Suprapubic skin (tissue), 4 donors: Measurements from ENCODE around the gene CCL22. TPM values are rescaled to one million over a fixed set of nuclear protein-coding genes. Genes with fewer than 3 reads are reported as not detected.

Source experiments
- DNase-seq, 2 donors: peaks; one replicate each; pipeline ENCODE4 v3.0.0-alpha.2; 2019; ENCODE audit warnings: low spot score in 2 of 2
- H3K27ac ChIP-seq: fragments of 200-600 bp; sonication (generic); one replicate; pipeline ENCODE4 v1.5.1; 2019
- H3K27me3 ChIP-seq: fragments of 200-600 bp; sonication (generic); one replicate; pipeline ENCODE4 v1.5.1; 2019
- H3K36me3 ChIP-seq: fragments of 200-600 bp; sonication (generic); one replicate; pipeline ENCODE4 v1.5.1; 2019
- H3K4me1 ChIP-seq: fragments of 200-600 bp; sonication (generic); one replicate; pipeline ENCODE4 v1.5.1; 2019
- H3K4me3 ChIP-seq: fragments of 200-600 bp; sonication (generic); one replicate; pipeline ENCODE4 v1.5.1; 2019; ENCODE audit warnings: mild to moderate bottlenecking
- H3K9me3 ChIP-seq: fragments of 200-600 bp; sonication (generic); one replicate; pipeline ENCODE4 v1.5.1; 2019
- EP300 ChIP-seq: sonication (generic); formaldehyde crosslinking; IDR thresholded peaks from one replicate; pipeline ENCODE4 v1.6.1; 2017; ENCODE audit warnings: antibody characterized with exemption
- POLR2A ChIP-seq, 2 donors: fragments of 450-650 bp; IDR thresholded peaks; one replicate each; pipeline ENCODE4 v1.6.1; 2017; ENCODE audit warnings: antibody characterized with exemption in 2 of 2, mild to moderate bottlenecking in 2 of 2, moderate library complexity in 2 of 2
- POLR2AphosphoS5 ChIP-seq, 3 donors: sonication (generic); formaldehyde crosslinking; IDR thresholded peaks; one replicate each; pipeline ENCODE4 v1.6.1; 2017; ENCODE audit warnings: antibody characterized with exemption in 3 of 3
- WGBS: methylation state at CpG from one replicate; pipeline ENCODE4 v1.1.5; 2018; 5-methylcytosine and 5-hydroxymethylcytosine counted together
- total RNA-seq, 4 donors: library from RNA; depleted of rRNA; stranded (reverse); fragments of >200 nt; gene quantifications; one replicate each; pipeline ENCODE4 v1.1.0, GENCODE V29; 2016
- TF ChIP-seq, protein P1 (sequence below), 2 donors: fragments of 200-600 bp in 1 of 2; fragments of 450-650 bp in 1 of 2; sonication (generic) in 1 of 2; IDR thresholded peaks; one replicate each; pipeline ENCODE4 v1.5.1; 2016 to 2019; ENCODE audit warnings: antibody characterized with exemption in 2 of 2, mild to moderate bottlenecking in 1 of 2, moderate library complexity in 1 of 2

CCL22 gene
- total RNA-seq, 4 donors from 2014 or later, result 1.5 to 11.7 (median 3.3) TPM

DNA sequence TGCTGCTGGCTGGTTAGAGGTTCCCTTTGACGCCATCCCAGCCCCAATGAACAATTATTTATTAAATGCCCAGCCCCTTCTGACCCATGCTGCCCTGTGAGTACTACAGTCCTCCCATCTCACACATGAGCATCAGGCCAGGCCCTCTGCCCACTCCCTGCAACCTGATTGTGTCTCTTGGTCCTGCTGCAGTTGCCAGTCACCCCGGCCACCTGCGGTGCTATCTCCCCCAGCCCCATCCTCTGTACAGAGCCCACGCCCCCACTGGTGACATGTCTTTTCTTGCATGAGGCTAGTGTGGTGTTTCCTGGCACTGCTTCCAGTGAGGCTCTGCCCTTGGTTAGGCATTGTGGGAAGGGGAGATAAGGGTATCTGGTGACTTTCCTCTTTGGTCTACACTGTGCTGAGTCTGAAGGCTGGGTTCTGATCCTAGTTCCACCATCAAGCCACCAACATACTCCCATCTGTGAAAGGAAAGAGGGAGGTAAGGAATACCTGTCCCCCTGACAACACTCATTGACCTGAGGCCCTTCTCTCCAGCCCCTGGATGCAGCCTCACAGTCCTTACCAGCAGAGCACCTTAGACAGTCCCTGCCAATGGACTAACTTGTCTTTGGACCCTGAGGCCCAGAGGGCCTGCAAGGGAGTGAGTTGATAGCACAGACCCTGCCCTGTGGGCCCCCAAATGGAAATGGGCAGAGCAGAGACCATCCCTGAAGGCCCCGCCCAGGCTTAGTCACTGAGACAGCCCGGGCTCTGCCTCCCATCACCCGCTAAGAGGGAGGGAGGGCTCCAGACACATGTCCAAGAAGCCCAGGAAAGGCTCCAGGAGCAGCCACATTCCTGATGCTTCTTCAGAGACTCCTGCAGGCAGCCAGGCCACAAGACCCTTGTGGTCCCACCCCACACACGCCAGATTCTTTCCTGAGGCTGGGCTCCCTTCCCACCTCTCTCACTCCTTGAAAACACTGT is 25.0 kb downstream of the CCL22 start:
- H3K4me1 ChIP-seq, result peaks cover 37% of the 10 kb centered on the region
- H3K9me3 ChIP-seq, result no peaks in the 10 kb centered on the region
- no peak for DNase-seq
- 44% methylated on average over 7 of the region's 8 CpGs for WGBS
- no peak for TF ChIP-seq POLR2A (IDR thresholded peaks at IDR 0.05)
- TF ChIP-seq POLR2AphosphoS5 (IDR thresholded peaks at IDR 0.05), result no peak
- TF ChIP-seq EP300, result no peak
- TF ChIP-seq, protein P1, sequence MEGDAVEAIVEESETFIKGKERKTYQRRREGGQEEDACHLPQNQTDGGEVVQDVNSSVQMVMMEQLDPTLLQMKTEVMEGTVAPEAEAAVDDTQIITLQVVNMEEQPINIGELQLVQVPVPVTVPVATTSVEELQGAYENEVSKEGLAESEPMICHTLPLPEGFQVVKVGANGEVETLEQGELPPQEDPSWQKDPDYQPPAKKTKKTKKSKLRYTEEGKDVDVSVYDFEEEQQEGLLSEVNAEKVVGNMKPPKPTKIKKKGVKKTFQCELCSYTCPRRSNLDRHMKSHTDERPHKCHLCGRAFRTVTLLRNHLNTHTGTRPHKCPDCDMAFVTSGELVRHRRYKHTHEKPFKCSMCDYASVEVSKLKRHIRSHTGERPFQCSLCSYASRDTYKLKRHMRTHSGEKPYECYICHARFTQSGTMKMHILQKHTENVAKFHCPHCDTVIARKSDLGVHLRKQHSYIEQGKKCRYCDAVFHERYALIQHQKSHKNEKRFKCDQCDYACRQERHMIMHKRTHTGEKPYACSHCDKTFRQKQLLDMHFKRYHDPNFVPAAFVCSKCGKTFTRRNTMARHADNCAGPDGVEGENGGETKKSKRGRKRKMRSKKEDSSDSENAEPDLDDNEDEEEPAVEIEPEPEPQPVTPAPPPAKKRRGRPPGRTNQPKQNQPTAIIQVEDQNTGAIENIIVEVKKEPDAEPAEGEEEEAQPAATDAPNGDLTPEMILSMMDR (IDR thresholded peaks at IDR 0.05), result no peak
- no peak overlapping the region for H3K4me3 ChIP-seq
- no peaks in the 10 kb centered on the region for H3K27me3 ChIP-seq
- no peak overlapping the region for H3K27ac ChIP-seq
- peaks cover 8% of the 10 kb centered on the region for H3K36me3 ChIP-seq

DNA sequence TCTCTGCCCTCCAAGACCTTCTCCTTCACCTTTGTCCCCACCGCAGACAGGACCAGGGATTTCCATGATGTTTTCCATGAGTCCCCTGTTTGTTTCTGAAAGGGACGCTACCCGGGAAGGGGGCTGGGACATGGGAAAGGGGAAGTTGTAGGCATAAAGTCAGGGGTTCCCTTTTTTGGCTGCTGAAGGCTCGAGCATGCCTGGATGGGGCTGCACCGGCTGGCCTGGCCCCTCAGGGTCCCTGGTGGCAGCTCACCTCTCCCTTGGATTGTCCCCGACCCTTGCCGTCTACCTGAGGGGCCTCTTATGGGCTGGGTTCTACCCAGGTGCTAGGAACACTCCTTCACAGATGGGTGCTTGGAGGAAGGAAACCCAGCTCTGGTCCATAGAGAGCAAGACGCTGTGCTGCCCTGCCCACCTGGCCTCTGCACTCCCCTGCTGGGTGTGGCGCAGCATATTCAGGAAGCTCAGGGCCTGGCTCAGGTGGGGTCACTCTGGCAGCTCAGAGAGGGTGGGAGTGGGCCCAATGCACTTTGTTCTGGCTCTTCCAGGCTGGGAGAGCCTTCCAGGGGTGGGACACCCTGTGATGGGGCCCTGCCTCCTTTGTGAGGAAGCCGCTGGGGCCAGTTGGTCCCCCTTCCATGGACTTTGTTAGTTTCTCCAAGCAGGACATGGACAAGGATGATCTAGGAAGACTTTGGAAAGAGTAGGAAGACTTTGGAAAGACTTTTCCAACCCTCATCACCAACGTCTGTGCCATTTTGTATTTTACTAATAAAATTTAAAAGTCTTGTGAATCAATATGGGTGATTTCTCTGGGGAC is 25.9 kb downstream of the CCL22 start:
- Histone ChIP-seq H3K9me3 (no peaks in the 10 kb centered on the region), H3K27me3 (no peaks in the 10 kb centered on the region), H3K36me3 (peaks cover 8% of the 10 kb centered on the region), H3K27ac (no peak overlapping the region), H3K4me3 (no peak overlapping the region), H3K4me1 (peaks cover 38% of the 10 kb centered on the region)
- WGBS, result 52% methylated on average over 8 of the region's 11 CpGs
- no peak for DNase-seq
- TF ChIP-seq POLR2AphosphoS5 (IDR thresholded peaks at IDR 0.05) (no peak), EP300 (no peak), POLR2A (IDR thresholded peaks at IDR 0.05) (no peak)
- TF ChIP-seq, protein P1 (IDR thresholded peaks at IDR 0.05), result no peak

DNA sequence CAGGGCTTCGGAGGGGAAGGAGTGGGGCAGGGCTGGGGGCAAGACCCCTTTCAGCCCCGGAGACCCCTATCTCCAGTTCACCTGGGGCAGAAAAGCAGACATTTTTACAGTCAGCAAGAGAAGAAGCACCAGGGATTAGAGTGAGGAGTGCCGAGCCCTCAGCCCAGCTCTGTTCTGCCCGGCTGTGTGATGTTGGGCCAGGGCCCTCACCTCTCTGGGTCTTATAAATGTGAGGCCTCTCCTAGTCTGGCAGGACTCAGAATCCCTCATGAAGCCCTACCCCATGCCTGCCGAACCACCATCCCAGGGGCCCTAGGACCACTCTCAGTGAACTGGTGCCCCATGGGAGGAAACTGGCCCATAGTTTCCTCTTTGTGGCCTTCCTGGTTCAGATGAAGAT is 26.5 kb downstream of the CCL22 start:
- no peaks in the 10 kb centered on the region for H3K27me3 ChIP-seq
- DNase-seq, result no peak
- no peak overlapping the region for H3K4me3 ChIP-seq
- H3K9me3 ChIP-seq, result no peaks in the 10 kb centered on the region
- peaks cover 38% of the 10 kb centered on the region for H3K4me1 ChIP-seq
- TF ChIP-seq POLR2A (IDR thresholded peaks at IDR 0.05) (no peak), POLR2AphosphoS5 (IDR thresholded peaks at IDR 0.05) (no peak), EP300 (no peak)
- TF ChIP-seq, protein P1 (IDR thresholded peaks at IDR 0.05), result no peak
- WGBS, result 72% methylated on average over 5 of the region's 5 CpGs
- no peak overlapping the region for H3K27ac ChIP-seq
- H3K36me3 ChIP-seq, result peaks cover 8% of the 10 kb centered on the region

DNA sequence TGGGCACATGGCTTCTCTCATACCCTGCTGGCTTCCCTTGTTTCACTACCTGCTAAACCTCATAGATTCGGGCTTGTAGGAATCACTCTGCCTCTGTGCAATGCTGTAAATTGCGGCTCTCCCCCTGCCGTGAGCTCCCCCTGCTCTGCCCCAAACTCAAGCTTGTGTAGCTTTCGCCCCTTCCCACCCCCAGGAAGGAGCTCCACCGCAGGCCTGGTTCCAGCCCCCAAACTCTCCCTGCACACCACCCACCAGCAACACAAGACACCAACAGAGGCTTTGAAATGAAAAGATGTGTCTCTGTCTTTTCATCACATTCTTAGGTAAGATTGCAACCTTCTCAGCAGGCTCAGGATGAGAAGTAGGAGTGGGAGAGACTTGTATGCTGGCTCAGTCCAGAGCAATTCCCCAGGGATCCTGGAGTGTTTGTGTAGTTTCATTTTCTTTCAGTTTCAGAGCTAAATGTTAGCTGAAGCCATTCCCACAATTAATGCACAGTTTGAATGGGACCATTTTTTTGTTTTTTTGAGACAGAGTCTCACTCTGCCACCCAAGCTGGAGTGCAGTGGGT is 27.9 kb downstream of the CCL22 start:
- no peak for DNase-seq
- H3K4me1 ChIP-seq, result peaks cover 38% of the 10 kb centered on the region
- H3K36me3 ChIP-seq, result peaks cover 8% of the 10 kb centered on the region
- H3K9me3 ChIP-seq, result no peaks in the 10 kb centered on the region
- H3K27me3 ChIP-seq, result no peaks in the 10 kb centered on the region
- TF ChIP-seq POLR2A (IDR thresholded peaks at IDR 0.05) (no peak), POLR2AphosphoS5 (IDR thresholded peaks at IDR 0.05) (no peak), EP300 (no peak)
- TF ChIP-seq, protein P1 (IDR thresholded peaks at IDR 0.05), result no peak
- H3K27ac ChIP-seq, result no peak overlapping the region
- 80% methylated on average over 5 of the region's 5 CpGs for WGBS
- H3K4me3 ChIP-seq, result no peak overlapping the region
